Medulla oblongata (tissue), 1 donor: ENCODE measurements around the gene FOSL2.

ENCODE experiments used
- DNase-seq: peaks from one replicate; pipeline ENCODE4 v3.0.0-alpha.2; 2015; ENCODE audit errors: extremely low spot score

FOSL2 gene

DNA sequence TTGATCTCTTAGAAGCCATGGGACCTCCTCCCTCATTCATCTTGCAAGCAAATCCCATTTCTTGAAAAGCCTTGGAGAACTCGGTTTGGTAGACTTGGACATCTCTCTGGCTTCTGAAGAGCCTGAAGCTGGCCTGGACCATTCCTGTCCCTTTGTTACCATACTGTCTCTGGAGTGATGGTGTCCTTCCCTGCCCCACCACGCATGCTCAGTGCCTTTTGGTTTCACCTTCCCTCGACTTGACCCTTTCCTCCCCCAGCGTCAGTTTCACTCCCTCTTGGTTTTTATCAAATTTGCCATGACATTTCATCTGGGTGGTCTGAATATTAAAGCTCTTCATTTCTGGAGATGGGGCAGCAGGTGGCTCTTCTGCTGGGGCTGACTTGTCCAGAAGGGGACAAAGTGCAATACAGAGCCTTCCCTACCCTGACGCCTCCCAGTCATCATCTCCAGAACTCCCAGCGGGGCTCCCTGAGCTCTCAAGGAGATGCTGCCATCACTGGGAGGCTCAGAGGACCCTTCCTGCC lies 20.0 kb downstream of the FOSL2 start:
- no peak for DNase-seq

DNA sequence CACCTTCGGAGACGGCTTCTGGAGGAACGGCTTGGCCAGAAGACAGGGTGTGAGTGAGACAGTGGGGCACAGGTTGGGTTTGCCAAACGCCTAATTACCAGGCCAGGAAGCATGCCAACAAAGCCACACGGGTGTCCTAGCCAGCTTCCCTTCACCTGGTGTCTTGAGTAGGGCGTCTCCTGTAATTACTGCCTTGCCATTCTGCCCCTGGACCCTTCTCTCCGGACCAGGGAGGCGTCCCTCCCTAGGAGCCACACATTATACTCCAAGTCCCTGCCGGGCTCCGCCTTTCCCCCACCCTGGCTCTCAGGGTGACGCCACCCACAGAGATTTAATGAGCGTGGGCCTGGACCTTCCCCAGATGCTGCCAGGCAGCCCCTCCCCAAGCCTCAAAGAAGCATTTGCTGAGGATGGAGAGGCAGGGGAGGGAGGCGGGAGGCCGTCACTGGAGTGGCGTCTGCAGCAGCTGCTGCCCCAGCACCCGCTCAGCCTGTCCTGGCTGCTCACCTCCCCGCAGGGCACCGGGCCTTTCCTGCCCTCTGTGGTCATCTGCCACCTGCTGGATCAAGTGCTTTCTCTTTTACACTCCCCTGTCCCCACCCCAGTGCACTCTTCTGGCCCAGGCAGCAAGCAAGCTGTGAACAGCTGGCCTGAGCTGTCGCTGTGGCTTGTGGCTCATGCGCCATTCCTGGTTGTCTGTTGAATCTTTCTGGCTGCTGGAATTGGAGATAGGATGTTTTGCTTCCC lies 20.7 kb downstream of the FOSL2 start:
- no peak for DNase-seq

DNA sequence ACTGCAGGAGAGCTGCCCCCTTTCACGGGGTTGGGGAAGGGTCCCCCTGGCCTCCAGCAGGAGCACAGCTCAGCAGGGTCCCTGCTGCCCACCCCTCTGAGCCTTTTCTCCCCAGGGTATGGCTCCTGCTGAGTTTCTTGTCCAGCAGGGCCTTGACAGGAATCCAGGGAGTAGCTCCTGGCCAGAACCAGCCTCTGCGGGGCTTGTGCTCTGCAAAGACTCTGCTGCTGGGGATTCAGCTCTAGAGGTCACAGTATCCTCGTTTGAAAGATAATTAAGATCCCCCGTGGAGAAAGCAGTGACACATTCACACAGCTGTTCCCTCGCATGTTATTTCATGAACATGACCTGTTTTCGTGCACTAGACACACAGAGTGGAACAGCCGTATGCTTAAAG lies 21.2 kb downstream of the FOSL2 start:
- DNase-seq: no peak

DNA sequence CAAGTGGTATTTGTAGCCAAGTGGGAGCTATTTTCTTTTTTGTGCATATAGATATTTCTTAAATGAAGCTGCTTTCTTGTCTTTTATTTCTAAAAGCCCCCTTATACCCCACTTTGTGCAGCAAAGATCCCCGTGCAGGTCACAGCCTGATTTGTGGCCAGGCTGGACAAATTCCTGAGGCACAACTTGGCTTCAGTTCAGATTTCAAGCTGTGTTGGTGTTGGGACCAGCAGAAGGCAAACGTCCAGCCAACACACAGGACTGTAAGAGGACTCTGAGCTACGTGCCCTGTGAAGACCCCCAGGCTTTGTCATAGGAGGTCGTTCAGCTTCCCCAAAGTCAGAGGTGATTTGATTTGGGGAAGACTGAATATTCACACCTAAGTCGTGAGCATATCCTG lies 21.9 kb downstream of the FOSL2 start:
- no peak for DNase-seq

DNA sequence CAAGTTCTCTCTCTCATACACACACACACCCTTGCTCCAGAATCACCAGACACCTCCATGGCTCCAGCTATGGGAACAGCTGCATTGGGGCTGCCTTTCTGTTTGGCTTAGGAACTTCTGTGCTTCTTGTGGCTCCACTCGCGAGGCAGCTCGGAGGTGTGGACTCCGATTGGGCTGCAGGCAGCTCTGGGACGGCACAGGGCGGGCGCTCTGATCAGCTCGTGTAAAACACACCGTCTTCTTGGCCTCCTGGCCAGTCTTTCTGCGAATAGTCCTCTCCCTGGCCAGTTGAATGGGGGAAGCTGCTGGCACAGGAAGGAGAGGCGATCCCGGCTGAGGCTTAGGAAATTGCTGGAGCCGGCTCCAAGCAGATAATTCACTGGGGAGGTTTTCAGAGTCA lies 22.4 kb downstream of the FOSL2 start:
- DNase-seq: no peak

DNA sequence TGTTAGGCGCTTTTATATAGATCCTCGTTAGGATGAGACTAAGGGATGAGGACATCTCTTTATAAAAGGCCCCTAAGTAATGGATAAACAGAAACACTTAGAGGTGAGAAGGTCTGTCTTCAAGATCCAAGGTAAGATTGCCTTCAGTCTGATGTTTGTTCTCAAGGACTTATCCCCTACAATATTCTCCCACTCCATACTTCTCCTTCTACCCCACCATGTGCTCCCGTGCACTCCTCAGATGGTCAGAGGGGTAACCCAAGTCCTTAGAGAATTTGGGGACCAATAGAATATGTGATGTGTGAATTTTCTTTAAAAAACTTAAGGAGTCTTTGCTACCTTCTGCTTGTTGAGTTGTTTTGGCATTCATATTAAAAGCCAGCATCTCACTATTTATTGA lies 23.1 kb downstream of the FOSL2 start:
- no peak for DNase-seq

DNA sequence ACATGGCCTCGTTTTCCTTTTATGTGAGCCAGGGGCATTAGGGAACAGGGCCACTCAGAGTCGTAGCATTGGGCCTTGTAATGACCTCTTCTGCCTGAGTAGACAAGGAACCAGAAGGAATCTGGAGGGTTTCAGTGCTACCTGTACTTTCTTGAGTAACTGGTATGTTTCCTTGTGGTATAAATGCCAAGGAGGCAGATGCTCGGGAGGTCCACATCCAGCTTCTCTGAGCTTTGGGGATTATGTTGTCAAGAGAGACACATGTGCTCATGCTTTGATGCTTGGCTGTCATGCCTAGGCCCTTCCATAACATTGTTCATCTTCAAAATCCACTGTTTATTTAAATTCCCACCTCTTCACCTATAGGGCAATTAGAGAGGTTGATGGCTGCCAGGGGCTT lies 26.3 kb downstream of the FOSL2 start:
- no peak for DNase-seq

DNA sequence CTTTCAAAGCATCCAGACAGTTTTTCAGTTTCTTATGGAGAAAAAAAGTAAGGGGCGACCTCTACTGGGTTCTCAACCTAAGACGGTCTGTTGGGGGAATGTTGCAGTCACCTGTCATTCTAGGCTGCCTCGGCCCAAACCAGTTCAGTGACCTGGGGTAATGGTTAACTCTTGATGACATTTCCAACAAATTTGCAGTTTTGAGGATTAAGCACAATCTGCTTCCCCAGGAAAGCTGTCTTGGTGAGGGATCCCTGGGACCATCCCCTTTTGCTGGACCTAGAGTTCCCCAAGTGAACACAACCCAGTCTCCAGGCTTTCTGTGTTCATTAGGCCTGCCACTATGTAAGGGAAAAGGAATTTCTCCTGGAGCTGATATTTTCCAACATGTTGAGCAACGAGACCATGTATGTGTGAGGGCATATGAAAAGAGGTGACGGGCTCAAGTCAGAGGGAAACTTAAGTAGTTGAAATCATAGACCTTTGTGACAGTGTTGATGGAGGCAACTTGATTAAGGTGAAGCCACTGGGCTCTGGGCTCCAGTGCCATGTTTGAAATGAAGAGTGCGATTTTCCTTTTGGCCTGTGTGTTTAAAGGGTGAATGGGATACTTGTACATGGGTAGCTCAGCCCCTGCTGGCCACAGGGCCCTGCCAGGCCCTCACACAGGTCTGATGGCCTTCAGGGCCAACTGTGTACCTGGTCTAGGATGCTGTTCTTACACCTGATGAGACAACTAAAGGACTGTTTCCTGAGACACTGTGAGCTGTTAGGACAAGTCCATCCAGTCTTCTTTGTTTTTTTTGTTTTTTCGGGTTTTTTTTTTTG lies 27.0 kb downstream of the FOSL2 start:
- DNase-seq: no peak

DNA sequence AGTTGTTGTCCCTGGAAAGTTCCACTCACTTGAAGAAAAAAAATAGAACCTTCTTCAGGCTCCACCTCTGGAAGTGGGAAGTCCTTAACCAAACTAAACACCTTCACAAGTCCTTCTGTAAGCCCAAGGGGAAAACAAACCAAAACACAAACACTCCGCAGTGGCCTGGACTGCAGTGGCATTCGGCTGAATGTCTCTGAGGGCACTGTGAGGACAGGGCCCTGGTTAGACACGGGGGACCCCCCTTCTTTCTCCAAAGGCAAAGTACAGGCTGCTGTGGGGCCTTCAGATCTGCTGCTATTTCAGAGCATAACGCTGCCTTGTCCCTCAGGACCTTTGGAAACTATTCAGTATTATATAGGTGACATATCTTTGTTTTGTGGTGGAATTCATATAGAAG lies 28.1 kb downstream of the FOSL2 start:
- no peak for DNase-seq

DNA sequence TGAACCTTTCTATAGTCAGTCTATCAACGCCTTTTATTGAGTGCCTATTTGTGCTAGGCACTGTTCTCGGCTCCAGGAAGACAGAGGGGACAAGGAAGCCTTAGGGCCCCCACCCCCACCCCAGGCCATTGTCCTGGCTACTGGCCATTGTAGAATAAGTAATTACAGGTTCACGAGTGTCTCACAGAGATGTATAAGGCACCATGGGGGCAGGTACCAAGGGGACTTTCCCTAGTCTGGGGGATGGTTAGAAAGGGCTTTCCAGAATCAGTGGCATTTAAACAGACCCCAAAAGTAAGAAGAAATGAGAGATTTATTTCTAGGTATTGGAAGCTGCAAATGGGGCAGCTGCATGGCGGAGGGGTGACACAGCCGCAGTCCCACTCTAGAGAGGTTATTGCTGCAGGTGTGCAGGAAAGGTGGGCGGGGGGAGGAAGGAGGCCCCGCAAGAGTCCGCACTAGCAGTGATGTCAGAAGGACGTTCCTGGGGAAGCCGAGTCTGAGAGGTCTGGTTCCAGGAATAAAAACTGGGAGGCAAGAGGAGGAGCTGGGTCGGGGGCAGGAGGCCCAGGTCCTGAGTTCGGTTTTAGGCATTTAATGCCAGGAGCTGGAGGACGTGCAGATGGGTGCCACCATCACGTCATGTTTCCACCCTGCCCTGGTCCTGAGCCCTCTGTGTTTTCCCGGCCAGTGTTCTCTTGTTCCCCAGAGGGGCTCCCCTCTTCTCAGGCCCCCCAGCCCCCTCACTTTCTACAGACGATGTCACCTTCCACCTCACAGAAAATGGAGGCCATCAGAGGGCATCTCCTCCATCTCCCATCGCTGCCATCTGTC lies 30.5 kb downstream of the FOSL2 start:
- DNase-seq: no peak

DNA sequence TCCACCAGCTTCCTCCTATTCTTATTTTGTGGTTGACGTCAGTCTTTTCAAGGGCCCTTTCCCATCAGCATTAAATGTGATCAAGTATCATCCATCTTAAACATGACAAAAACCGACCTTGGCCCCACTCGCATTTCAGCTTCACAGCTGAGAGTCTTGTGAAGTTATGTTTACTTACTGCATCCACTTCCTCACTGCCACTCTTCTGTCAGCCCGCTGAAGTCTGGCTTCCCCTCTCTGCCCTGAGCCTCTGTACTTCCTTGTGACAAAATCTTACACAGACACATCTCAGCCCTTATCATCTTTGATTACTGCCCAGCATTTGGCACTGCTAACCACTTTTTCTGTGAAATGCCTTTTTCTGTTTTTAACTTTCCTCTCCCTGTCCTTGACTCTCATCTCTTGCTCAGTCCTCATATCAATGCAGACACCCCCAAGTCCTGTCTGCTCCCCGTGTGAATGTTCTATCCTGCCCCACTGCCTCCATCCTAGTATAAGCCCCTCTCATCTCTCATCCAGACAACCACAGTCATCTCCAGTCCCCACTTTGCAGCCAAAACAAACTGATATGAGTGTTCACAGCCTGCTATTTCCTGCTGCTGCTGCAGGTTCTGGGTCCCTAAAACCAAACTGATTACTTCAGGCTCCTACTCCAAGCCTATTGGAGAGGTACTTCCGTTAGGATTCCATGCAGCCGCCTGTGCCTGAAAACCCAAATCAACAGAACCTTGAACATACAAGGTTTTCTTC lies 31.4 kb downstream of the FOSL2 start:
- DNase-seq: peak; percentile 48

DNA sequence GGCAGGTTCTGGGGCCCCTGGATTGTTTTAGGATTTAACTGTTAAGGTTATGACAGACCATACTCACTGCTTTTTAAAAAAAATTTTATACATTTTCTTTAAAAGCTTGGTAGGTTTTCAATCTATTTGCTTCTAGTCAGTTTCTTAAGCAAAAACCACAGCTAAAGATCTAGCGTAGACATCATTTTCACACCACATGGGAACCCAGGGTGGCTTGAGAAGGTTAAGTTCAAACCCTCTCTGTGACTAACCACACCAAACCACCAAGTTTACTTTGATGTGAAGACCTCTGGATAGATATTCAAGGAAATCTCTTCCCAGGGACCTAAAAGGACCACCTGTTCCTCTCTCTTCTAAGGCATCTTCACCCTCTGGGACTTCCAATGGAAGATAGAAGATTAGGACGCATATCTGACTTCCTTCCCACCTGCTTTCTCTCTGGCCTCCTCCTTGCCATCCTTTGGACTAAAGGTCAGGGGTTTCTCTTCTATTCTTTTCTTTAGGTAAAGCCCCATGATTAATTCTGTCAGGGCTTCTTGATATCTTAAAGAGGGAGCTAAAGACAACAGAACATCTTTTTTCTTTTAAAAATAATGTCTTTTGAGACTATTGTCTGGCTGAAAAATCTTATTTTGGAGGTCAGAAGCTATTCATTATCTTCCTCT lies 32.3 kb downstream of the FOSL2 start:
- no peak for DNase-seq

DNA sequence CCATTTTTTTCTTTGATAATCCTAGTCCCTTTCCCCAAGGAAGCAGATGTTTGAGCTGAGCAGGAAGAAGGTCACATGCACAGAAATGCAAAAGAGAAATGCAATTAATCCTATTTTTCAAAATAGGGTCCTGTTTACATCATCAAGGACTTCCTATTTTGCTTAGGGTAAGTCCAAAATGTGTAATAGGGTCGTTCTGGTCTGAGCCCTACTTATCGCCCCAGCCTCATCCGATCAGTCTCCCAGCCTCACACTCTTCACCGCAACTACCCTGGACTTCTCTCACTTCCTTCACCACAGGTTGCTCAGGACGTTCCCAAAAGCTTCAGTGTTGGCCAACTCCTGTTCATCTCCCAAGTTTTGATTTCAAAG lies 32.8 kb downstream of the FOSL2 start:
- DNase-seq: no peak

DNA sequence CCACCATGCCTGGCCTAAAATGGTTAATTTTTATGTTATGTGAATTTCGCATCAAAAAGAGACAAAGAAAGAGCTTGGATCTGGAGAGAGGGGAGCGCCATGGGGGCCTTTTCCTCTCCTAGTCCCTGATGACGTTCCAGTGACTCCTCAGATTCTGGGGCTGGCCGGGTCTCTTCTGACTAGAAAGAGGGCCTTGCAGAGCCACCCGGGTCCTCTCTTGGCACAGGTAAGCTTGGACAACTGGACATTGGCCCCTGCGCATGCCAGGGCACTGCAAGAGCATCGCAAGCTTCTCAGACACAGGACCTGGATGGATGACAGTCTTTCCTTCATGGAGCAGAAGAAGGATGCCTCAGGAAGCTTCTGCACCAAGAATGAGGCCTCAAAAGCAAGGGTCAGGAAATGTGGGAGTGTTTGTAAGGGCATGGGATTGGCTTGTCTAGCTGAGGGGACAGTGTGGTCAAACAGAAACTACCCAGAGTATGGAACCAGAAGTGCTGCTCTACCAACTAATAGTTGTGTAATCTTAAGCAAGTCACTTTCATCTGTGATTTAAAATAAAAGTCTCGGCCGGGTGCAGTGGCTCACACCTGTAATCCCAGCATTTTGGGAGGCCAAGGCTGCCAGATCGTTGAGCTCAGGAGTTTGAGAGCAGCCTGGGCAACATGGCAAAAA lies 35.2 kb downstream of the FOSL2 start:
- DNase-seq: no peak

DNA sequence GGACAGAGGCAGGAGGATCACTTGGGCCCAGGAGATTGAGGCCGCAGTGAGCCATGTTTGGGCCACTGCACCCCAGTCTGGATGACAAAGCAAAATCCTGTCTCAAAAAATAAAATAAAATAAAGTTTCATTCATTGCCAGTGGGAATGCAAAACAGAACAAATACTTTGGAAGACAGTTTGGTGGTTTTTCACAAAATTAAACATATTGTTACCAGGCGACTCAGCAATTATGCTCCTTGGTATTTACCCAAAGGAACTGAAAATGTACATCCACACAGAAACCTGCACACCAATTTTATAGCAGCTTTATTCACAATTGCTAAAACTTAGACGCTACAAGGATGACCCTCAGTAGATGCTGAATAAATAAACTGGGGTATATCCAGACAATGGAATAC lies 35.8 kb downstream of the FOSL2 start:
- DNase-seq: no peak

DNA sequence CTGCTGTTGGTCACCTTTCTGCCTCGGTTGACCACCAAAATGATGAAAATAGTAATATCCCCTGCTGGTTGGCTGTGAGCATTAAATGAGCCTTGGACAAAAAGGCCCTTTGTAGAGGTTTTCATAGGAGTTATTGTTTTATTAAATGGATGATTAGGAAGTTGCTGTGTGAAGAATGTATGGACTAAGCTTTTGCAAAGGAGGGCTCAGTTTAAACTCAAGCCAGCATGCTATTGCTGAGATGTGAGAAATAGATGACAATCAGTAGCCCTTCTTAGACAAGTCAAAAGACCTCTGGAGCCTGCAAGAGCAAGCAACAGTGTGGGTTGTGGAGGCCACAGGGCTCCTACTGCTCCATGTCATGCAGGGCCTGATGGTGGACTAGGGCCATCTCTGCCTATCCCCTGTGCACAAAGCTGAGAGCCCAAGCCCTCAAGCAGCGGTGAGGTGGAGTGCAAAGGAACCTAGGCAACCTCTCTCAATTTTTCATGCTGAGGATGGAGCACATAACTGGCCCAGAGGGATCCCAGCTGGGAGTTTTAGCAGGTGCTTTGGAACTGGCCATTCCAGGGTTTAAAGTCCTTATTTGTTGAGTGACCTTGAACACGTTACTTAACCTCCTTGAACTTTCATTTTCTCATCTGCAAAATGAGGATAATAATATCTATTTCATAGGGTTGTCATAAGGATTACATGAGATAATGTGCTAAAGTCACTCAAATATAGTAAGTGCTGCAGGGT lies 37.1 kb downstream of the FOSL2 start:
- no peak for DNase-seq

DNA sequence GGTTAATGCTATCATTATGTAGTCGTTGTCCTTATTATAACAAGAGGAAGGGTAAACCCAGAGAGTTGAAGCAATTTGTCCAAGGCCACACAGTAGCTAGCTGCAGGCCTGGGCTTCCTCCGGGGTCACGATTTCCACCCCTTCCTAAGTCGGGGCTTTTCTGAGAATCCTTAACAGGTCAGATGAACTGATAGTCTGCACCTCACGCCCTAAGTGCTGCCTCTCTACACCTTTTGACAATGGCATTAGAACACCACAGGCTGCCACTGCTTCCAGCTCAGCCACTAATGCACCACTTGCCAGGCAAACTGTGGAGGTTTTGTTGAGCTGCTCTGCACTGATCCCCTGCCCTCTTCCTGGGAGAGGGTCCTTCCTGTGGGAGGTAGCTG lies 37.7 kb downstream of the FOSL2 start:
- DNase-seq: no peak

DNA sequence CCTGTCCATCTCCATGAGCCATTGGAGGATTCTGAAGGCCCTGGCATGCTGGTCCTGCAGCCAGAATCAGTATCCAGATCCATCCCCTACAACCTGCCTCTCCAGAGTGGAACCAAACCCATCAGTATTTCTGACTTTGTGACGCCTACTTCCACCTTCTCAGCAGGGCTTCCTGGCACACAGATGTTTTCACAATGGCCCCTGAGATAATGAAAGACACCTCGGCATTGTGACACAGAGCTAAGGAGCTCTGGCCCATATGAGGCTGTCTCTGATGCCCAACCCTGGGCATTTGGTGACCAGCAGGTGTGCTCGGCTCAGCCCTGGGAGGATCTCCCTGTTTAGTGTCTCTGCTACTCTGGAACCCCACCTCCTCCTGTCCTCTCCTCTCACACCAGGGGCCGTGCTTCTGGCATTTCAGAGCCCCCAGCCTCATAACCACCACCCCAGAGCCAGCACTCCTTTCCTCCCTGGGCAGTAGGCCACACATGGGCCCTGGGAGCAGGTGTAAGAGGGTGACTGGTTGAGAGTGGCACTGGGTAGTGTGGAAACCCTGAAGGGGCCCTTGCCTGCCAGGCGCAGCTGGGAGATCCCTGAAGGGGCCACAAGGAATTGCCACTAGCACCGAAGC lies 38.2 kb downstream of the FOSL2 start:
- no peak for DNase-seq

DNA sequence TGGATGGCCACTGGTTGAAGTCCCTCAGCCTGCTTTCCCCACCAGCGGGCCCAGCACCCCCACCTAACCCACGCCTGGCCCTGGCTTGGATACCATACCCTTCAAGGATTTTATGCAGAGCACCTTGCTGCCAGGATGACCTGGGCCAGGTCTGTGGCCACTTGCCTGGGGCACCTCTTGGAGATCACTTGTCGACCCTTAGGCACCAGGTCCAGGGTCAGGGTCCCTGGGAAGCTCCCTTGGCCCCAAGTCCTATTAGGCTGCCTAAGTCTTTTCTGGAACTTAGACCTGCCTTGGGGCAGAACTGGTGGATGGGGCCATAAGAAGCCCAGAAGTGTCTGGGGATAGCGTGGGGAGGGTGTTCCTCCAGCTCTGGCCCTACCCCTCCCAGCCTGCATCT lies 39.1 kb downstream of the FOSL2 start:
- DNase-seq: no peak
